Measurements from ENCODE around the gene TRPV2. TPM values are rescaled to one million over a fixed set of nuclear protein-coding genes. Genes with fewer than 3 reads are reported as not detected.

TRPV2 gene
- total and polyA plus RNA-seq, 2 experiments from 2014 or later: 1.7 to 3.2 TPM

DNA sequence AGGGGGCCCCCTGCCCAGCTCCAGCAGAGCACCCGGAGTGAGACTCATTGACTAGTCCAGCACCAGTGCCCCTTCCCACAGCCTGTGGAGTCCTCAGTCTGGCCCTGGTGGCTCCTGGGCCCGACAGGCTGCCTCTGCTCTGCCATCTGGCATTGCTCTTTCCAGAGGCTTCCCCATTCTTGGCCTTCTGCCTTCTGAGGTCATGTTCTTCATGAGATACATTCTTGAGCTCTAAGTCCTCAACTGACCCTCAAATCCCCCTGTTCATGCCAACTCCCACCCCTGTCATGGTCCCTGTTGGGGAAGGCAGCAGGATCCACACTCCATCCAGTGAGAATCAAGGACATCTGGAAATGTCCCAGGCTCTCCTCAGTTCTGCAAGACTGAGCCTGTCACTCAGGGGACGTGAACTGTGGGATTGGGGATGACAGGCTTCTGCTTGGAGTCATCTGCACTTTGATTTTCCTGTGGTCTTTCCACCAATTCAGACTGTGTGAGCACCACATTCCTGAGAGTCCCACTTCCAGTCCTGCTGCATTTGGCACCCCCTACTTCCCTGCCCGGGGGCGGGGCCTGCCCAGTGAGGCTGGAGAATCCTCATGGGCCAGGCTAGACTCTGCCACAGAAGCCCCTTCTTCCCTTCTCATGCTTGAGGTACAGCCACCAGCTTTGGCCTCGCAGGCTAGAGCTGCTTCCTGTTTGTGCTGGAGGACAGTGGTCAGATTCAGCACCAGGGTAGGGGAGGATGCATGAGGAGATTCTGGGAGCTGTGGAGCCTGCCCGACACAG, 2.7 kb downstream of the TRPV2 start (continued):
- TF ChIP-seq REST (IDR thresholded peaks at IDR 0.05; ENCODE audit: unreplicated experiment) (no peak), ETS1 (IDR thresholded peaks at IDR 0.05) (no peak), ZNF331 (CRISPR knock-in tag; IDR thresholded peaks at IDR 0.05; ENCODE audit: low read depth) (no peak)

GRCh38 chr17:16418685-16419068, 3.3 kb downstream of the TRPV2 start:
- H3K27me3 ChIP-seq (ENCODE audit: insufficient read depth): no peaks in the 10 kb centered on the region
- Mint-ChIP-seq H3K4me3 (no peak overlapping the region), H3K27me3 (ENCODE audit: insufficient read depth, low read depth, poor library complexity) (peaks cover 11% of the 10 kb centered on the region), H3K4me1 (peaks cover 22% of the 10 kb centered on the region; the same call in 2 of the 3 replicates), H3K9me3 (no peaks in the 10 kb centered on the region), H3K27ac (no peak overlapping the region), H3K36me3 (ENCODE audit: low read depth) (no peaks in the 10 kb centered on the region)
- no peaks in the 10 kb centered on the region for H3K79me2 ChIP-seq (replicated peaks; ENCODE audit: insufficient read depth)
- H3K4me2 ChIP-seq: no peak overlapping the region
- H3K4me1 ChIP-seq (ENCODE audit: insufficient read depth): peaks cover 5% of the 10 kb centered on the region; the same call in 1 of the 2 replicates
- DNase-seq (ENCODE audit: low spot score) (no peak), ATAC-seq (no peak)
- peaks cover 3% of the 10 kb centered on the region; the same call in 1 of the 2 replicates for H3K9me2 ChIP-seq (ENCODE audit: insufficient read depth)
- no peaks in the 10 kb centered on the region for H4K20me1 ChIP-seq (replicated peaks; ENCODE audit: insufficient read depth)
- no peak overlapping the region for H3K4me3 ChIP-seq
- no peak overlapping the region for H2AFZ ChIP-seq
- H3F3A ChIP-seq (replicated peaks; ENCODE audit: low read depth): no peaks in the 10 kb centered on the region
- no peak overlapping the region for H3K27ac ChIP-seq (ENCODE audit: low read depth)
- H3K36me3 ChIP-seq (ENCODE audit: insufficient read depth): no peaks in the 10 kb centered on the region
- TF ChIP-seq, protein P1, sequence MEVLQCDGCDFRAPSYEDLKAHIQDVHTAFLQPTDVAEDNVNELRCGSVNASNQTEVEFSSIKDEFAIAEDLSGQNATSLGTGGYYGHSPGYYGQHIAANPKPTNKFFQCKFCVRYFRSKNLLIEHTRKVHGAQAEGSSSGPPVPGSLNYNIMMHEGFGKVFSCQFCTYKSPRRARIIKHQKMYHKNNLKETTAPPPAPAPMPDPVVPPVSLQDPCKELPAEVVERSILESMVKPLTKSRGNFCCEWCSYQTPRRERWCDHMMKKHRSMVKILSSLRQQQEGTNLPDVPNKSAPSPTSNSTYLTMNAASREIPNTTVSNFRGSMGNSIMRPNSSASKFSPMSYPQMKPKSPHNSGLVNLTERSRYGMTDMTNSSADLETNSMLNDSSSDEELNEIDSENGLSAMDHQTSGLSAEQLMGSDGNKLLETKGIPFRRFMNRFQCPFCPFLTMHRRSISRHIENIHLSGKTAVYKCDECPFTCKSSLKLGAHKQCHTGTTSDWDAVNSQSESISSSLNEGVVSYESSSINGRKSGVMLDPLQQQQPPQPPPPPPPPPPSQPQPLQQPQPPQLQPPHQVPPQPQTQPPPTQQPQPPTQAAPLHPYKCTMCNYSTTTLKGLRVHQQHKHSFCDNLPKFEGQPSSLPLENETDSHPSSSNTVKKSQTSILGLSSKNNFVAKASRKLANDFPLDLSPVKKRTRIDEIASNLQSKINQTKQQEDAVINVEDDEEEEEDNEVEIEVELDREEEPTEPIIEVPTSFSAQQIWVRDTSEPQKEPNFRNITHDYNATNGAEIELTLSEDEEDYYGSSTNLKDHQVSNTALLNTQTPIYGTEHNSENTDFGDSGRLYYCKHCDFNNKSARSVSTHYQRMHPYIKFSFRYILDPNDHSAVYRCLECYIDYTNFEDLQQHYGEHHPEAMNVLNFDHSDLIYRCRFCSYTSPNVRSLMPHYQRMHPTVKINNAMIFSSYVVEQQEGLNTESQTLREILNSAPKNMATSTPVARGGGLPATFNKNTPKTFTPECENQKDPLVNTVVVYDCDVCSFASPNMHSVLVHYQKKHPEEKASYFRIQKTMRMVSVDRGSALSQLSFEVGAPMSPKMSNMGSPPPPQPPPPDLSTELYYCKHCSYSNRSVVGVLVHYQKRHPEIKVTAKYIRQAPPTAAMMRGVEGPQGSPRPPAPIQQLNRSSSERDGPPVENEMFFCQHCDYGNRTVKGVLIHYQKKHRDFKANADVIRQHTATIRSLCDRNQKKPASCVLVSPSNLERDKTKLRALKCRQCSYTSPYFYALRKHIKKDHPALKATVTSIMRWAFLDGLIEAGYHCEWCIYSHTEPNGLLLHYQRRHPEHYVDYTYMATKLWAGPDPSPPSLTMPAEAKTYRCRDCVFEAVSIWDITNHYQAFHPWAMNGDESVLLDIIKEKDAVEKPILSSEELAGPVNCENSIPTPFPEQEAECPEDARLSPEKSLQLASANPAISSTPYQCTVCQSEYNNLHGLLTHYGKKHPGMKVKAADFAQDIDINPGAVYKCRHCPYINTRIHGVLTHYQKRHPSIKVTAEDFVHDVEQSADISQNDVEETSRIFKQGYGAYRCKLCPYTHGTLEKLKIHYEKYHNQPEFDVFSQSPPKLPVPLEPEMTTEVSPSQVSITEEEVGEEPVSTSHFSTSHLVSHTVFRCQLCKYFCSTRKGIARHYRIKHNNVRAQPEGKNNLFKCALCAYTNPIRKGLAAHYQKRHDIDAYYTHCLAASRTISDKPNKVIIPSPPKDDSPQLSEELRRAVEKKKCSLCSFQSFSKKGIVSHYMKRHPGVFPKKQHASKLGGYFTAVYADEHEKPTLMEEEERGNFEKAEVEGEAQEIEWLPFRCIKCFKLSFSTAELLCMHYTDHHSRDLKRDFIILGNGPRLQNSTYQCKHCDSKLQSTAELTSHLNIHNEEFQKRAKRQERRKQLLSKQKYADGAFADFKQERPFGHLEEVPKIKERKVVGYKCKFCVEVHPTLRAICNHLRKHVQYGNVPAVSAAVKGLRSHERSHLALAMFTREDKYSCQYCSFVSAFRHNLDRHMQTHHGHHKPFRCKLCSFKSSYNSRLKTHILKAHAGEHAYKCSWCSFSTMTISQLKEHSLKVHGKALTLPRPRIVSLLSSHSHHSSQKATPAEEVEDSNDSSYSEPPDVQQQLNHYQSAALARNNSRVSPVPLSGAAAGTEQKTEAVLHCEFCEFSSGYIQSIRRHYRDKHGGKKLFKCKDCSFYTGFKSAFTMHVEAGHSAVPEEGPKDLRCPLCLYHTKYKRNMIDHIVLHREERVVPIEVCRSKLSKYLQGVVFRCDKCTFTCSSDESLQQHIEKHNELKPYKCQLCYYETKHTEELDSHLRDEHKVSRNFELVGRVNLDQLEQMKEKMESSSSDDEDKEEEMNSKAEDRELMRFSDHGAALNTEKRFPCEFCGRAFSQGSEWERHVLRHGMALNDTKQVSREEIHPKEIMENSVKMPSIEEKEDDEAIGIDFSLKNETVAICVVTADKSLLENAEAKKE (CRISPR knock-in tag; IDR thresholded peaks at IDR 0.05): no peak
- TF ChIP-seq CTCF (conservative IDR thresholded peaks at IDR 0.05; ENCODE audit: low read depth in 2 of 2) (no peak), REST (IDR thresholded peaks at IDR 0.05; ENCODE audit: unreplicated experiment) (no peak)

All from GM23338 (cell line).